ENCODE measurements around the gene SH3PXD2A. TPM values are rescaled to one million over a fixed set of nuclear protein-coding genes. Genes with fewer than 3 reads are reported as not detected.

The SH3PXD2A gene
- total and polyA plus RNA-seq, 7 experiments from 2014 or later = 0.54 to 20.5 (median 9.9) TPM

DNA sequence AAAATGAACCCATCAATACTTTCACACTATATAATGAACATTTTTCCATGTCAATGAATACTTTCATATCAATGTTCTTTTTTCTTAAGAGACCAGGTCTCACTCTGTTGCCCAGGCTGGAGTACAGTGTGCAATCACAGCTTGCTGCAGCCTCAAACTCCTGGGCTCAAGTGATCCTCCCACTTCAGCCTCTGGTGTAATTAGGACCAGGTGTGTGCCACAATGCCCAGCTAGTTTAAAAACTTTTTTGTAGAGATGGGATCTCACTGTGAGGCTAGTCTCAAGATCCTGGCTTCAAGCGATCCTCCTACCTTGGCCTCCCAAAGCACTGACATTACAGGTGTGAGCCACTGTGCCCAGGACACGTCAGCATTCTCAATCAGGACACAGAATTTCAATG is 85.2 kb downstream of the SH3PXD2A start:
- CTCF ChIA-PET = no interaction called here
- peak overlapping the region in 1 of 10 donors; percentile 38 for H3K4me3 Mint-ChIP-seq
- no peak for ATAC-seq

DNA sequence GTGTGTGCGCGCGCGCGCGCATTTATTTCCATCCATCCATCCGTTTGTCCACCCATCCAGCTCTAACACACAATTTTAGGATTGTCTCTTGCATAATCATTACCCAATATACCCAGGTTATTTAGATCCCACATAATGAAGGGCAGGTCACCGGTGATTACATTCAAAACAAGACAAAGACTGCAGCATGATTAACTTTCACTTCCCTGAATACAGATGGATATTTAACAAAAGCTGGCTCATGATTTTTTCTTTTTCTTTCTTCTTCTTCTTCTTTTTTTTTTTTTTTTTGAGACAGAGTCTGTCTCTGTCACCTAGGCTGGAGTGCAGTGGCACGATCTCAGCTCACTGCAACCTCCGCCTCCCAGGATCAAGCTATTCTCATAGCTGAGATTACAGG is 86.2 kb downstream of the SH3PXD2A start:
- intact Hi-C loops (cut with micrococcal nuclease) = loop anchor here in 1 of 2 donors (5.0 kb wide), 3 partner anchors 33 to 83 kb away; no protein-coding TSS in a partner anchor
- Mint-ChIP-seq H3K9me3 (peaks cover 0 to 3% (median 0%) of the 10 kb centered on the region in 11 donors), H3K27me3 (peaks cover 0 to 34% (median 0%) of the 10 kb centered on the region in 5 donors), H3K36me3 (no peaks in the 10 kb centered on the region), H3K4me1 (peaks cover 45 to 79% (median 70%) of the 10 kb centered on the region in 7 donors), H3K4me3 (peak overlapping the region in 2 of 10 donors; percentile 5 to 14), H3K27ac (peak overlapping the region in 2 of 9 donors; percentile 72 to 78)
- ATAC-seq = no peak
- Histone ChIP-seq H3K27ac (ENCODE audit: low read depth, low read length) (no peak overlapping the region), H3K36me3 (ENCODE audit: control insufficient read depth in 2 of 3, insufficient read depth in 3 of 3, low read length in 3 of 3) (no peaks in the 10 kb centered on the region), H3K4me1 (ENCODE audit: control insufficient read depth in 2 of 2, insufficient read depth in 2 of 2, low read length in 2 of 2) (peaks cover 33 to 45% of the 10 kb centered on the region in 2 donors), H3K27me3 (ENCODE audit: control insufficient read depth in 2 of 2, insufficient read depth in 2 of 2, low read length in 2 of 2) (no peaks in the 10 kb centered on the region), H3K4me3 (ENCODE audit: low read length) (no peak overlapping the region), H3K9me3 (ENCODE audit: control insufficient read depth in 2 of 3, low read length in 3 of 3) (no peaks in the 10 kb centered on the region)
- POLR2A ChIA-PET = interaction anchor here (0.7 to 1.4 kb wide), 2 partner anchors 10 to 31 kb away, joined by 3 to 5 read pairs; no protein-coding TSS in a partner anchor
- CTCF ChIA-PET = interaction anchor here (0.8 kb wide), 2 partner anchors 17 to 47 kb away, joined by 3 to 4 read pairs; no protein-coding TSS in a partner anchor
- DNase-seq = no peak

More for the DNA sequence above, 85.2 kb downstream of the SH3PXD2A start:
- Mint-ChIP-seq H3K36me3 (no peaks in the 10 kb centered on the region), H3K4me1 (peaks cover 36 to 70% (median 61%) of the 10 kb centered on the region in 7 donors), H3K27ac (peak overlapping the region in 1 of 9 donors; percentile 9), H3K27me3 (peaks cover 0 to 34% (median 0%) of the 10 kb centered on the region in 5 donors), H3K9me3 (peaks cover 0 to 3% (median 0%) of the 10 kb centered on the region in 11 donors)
- Histone ChIP-seq H3K27me3 (ENCODE audit: control insufficient read depth in 2 of 2, insufficient read depth in 2 of 2, low read length in 2 of 2) (no peaks in the 10 kb centered on the region), H3K4me3 (ENCODE audit: low read length) (no peak overlapping the region), H3K9me3 (ENCODE audit: control insufficient read depth in 2 of 3, low read length in 3 of 3) (no peaks in the 10 kb centered on the region), H3K36me3 (ENCODE audit: control insufficient read depth in 2 of 3, insufficient read depth in 3 of 3, low read length in 3 of 3) (no peaks in the 10 kb centered on the region), H3K4me1 (ENCODE audit: control insufficient read depth in 2 of 2, insufficient read depth in 2 of 2, low read length in 2 of 2) (peaks cover 23 to 36% of the 10 kb centered on the region in 2 donors), H3K27ac (ENCODE audit: low read depth, low read length) (no peak overlapping the region)
- no peak for DNase-seq
- POLR2A ChIA-PET = interaction anchor here (1.0 kb wide), 1 partner anchor 17 kb away, joined by 5 read pairs; no protein-coding TSS in a partner anchor
- intact Hi-C loops (cut with micrococcal nuclease) = loop anchor here in 1 of 2 donors (5.0 kb wide), 1 partner anchor 77 kb away; no protein-coding TSS in a partner anchor

DNA sequence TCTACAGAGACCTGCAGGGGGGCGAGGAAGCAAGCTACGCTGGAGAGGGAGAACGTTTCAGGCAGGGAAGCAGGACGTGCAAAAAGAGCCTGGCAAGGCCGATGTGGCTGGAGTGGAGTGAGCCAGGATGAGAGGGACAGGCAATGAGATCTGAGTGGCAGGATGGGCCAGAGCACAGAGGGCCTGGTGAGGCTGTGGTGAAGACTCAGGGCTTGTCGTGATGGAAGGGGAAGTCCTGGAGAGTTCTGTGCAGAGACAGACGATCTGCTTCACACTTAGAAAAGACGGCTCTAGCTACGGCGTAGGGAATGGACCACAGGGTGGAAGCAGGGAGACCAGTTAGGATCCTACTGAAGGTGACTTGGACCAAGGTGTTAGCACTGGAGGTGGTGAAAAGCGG is 87.0 kb downstream of the SH3PXD2A start:
- H3K27me3 Mint-ChIP-seq = peaks cover 0 to 35% (median 0%) of the 10 kb centered on the region in 5 donors
- DNase-seq = no peak
- intact Hi-C loops (cut with micrococcal nuclease) = loop anchor here in 1 of 2 donors (5.0 kb wide), 3 partner anchors 34 to 84 kb away; no protein-coding TSS in a partner anchor
- H3K4me3 Mint-ChIP-seq = peak overlapping the region in 5 of 10 donors; percentile 14 to 49 (median 36)
- H3K9me3 ChIP-seq (ENCODE audit: control insufficient read depth in 2 of 3, low read length in 3 of 3) = no peaks in the 10 kb centered on the region
- H3K36me3 Mint-ChIP-seq = no peaks in the 10 kb centered on the region
- CTCF ChIA-PET = no interaction called here
- H3K9me3 Mint-ChIP-seq = peaks cover 0 to 3% (median 0%) of the 10 kb centered on the region in 11 donors
- ATAC-seq = no peak
- no peak overlapping the region for H3K27ac ChIP-seq (ENCODE audit: low read depth, low read length)
- peak overlapping the region in 5 of 9 donors; percentile 28 to 84 (median 78) for H3K27ac Mint-ChIP-seq
- peaks cover 41 to 53% of the 10 kb centered on the region in 2 donors for H3K4me1 ChIP-seq (ENCODE audit: control insufficient read depth in 2 of 2, insufficient read depth in 2 of 2, low read length in 2 of 2)
- no peak overlapping the region for H3K4me3 ChIP-seq (ENCODE audit: low read length)
- H3K36me3 ChIP-seq (ENCODE audit: control insufficient read depth in 2 of 3, insufficient read depth in 3 of 3, low read length in 3 of 3) = no peaks in the 10 kb centered on the region
- POLR2A ChIA-PET = interaction anchor here (0.7 to 1.4 kb wide), 2 partner anchors 10 to 14 kb away, joined by 3 to 5 read pairs; no protein-coding TSS in a partner anchor
- H3K27me3 ChIP-seq (ENCODE audit: control insufficient read depth in 2 of 2, insufficient read depth in 2 of 2, low read length in 2 of 2) = no peaks in the 10 kb centered on the region
- H3K4me1 Mint-ChIP-seq = peaks cover 53 to 87% (median 78%) of the 10 kb centered on the region in 7 donors

DNA sequence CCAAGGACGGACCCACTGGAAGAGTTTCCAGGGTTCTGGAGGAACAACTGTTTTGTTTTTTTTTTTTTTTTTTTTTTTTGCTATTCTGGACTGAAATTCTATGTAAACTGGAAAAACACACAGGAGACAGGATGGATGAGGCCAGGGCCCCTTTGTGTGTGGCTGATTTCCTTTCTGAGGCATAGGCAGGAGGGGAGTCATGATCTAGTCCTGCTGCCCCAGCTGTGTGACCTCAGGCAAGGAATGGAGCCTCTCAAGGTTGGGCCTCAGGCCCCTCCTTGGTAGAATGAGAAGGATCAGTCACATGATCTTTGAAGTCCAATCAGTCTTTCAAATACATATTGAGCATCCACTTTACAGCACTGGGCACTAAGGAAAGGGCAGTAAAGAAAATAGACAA is 87.6 kb downstream of the SH3PXD2A start:
- Histone ChIP-seq H3K9me3 (ENCODE audit: control insufficient read depth in 2 of 3, low read length in 3 of 3) (no peaks in the 10 kb centered on the region), H3K36me3 (ENCODE audit: control insufficient read depth in 2 of 3, insufficient read depth in 3 of 3, low read length in 3 of 3) (no peaks in the 10 kb centered on the region), H3K27ac (ENCODE audit: low read depth, low read length) (no peak overlapping the region), H3K27me3 (ENCODE audit: control insufficient read depth in 2 of 2, insufficient read depth in 2 of 2, low read length in 2 of 2) (no peaks in the 10 kb centered on the region), H3K4me3 (ENCODE audit: low read length) (no peak overlapping the region), H3K4me1 (ENCODE audit: control insufficient read depth in 2 of 2, insufficient read depth in 2 of 2, low read length in 2 of 2) (peaks cover 46 to 59% of the 10 kb centered on the region in 2 donors)
- Mint-ChIP-seq H3K9me3 (peaks cover 0 to 3% (median 0%) of the 10 kb centered on the region in 11 donors), H3K27ac (peak overlapping the region in 3 of 9 donors; percentile 58 to 78 (median 69)), H3K4me1 (peaks cover 54 to 92% (median 83%) of the 10 kb centered on the region in 7 donors), H3K4me3 (peak overlapping the region in 3 of 10 donors; percentile 9 to 36 (median 18)), H3K36me3 (no peaks in the 10 kb centered on the region), H3K27me3 (peaks cover 0 to 35% (median 0%) of the 10 kb centered on the region in 5 donors)
- no peak for ATAC-seq
- intact Hi-C loops (cut with micrococcal nuclease) = loop anchor here in 1 of 2 donors (5.0 kb wide), 3 partner anchors 35 to 85 kb away; no protein-coding TSS in a partner anchor
- no peak for DNase-seq
- ChIA-PET CTCF (no interaction called here), POLR2A (interaction anchor here (0.7 kb wide), 1 partner anchor 13 kb away, joined by 3 read pairs; no protein-coding TSS in a partner anchor)

DNA sequence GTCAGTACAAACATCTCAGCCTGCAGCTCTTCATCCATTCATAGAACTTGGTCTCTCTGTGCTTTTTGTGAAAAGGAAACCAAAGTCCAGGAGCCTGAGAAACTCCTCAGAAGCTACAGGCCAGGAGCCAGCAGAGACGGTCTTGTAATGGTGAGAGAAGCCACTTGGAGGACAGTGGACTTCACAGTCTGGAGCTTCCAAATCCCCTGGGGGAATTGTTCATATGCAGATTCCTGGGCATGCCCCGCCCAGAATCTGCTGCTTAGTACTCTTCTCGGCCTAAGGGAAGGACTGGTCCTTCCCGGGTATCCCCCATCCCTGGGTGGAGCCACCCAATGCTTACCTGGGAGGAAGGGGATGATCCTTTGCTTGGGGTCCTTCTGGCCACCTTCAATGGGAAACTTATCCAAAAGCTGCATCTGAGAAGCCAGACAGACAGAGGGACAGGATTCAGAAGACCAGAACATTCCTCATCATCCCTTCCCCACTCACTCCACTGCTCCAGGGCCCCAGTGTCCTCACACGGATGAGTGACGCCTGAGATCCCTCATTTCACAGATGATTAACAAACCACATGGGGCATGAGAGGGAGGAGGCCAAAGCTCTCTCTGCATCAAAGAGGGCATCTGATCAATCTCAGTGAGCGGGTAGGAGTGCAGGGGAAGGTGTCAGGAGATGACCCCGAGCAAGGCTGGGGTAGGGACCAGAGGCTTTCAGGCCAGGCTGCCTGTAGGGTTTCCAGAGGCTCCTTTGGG is 88.4 kb downstream of the SH3PXD2A start:
- H3K4me3 ChIP-seq (ENCODE audit: low read length) = no peak overlapping the region
- peak overlapping the region in 7 of 9 donors; percentile 41 to 87 (median 66) for H3K27ac Mint-ChIP-seq
- H3K27me3 Mint-ChIP-seq = peaks cover 0 to 34% (median 0%) of the 10 kb centered on the region in 5 donors
- H3K4me1 ChIP-seq (ENCODE audit: control insufficient read depth in 2 of 2, insufficient read depth in 2 of 2, low read length in 2 of 2) = peaks cover 44 to 59% of the 10 kb centered on the region in 2 donors
- peak overlapping the region; percentile 23 for H3K27ac ChIP-seq (ENCODE audit: low read depth, low read length)
- no peaks in the 10 kb centered on the region for H3K27me3 ChIP-seq (ENCODE audit: control insufficient read depth in 2 of 2, insufficient read depth in 2 of 2, low read length in 2 of 2)
- intact Hi-C loops (cut with micrococcal nuclease) = loop anchor here in 1 of 2 donors (5.0 kb wide), 3 partner anchors 35 to 85 kb away; no protein-coding TSS in a partner anchor
- no peaks in the 10 kb centered on the region for H3K36me3 ChIP-seq (ENCODE audit: control insufficient read depth in 2 of 3, insufficient read depth in 3 of 3, low read length in 3 of 3)
- DNase-seq = no peak
- no peak for ATAC-seq
- H3K9me3 ChIP-seq (ENCODE audit: control insufficient read depth in 2 of 3, low read length in 3 of 3) = no peaks in the 10 kb centered on the region
- CTCF ChIA-PET = interaction anchor here (1.1 to 2.1 kb wide), 2 partner anchors 9 to 77 kb away, joined by 3 to 4 read pairs; no protein-coding TSS in a partner anchor
- peaks cover 48 to 87% (median 75%) of the 10 kb centered on the region in 7 donors for H3K4me1 Mint-ChIP-seq
- H3K4me3 Mint-ChIP-seq = peak overlapping the region in 7 of 10 donors; percentile 21 to 87 (median 77)
- POLR2A ChIA-PET = interaction anchor here (0.8 to 4.5 kb wide), 3 partner anchors 7 to 12 kb away, joined by 3 to 34 read pairs (median 4); no protein-coding TSS in a partner anchor
- peaks cover 0 to 3% (median 0%) of the 10 kb centered on the region in 11 donors for H3K9me3 Mint-ChIP-seq
- H3K36me3 Mint-ChIP-seq = no peaks in the 10 kb centered on the region

DNA sequence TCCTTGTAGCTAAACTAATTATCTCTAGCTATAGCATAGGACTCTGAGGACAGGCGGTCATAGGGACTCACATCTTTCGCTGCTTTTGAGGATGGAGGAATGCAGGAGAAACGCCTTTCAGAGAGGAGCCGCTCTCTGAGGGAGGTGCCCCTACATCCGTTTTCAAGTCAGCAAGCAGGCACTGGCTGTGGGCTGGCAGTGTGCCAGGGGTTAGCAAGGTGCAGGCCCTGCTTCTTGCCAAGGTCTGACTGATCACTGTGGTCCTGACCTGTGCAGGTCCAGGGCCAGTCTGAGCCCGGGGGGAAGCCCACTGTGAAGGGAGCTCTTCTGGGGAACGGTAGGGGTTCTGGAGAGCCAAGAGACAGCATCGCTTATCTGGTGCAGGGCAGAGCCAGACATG is 89.4 kb downstream of the SH3PXD2A start:
- peaks cover 0 to 3% (median 0%) of the 10 kb centered on the region in 11 donors for H3K9me3 Mint-ChIP-seq
- CTCF ChIA-PET = interaction anchor here (0.6 to 3.8 kb wide), 6 partner anchors 10 to 527 kb away, joined by 3 to 21 read pairs (median 4); no protein-coding TSS in a partner anchor
- POLR2A ChIA-PET = interaction anchor here (1.3 to 4.5 kb wide), 3 partner anchors 8 to 18 kb away, joined by 3 to 34 read pairs (median 12); no protein-coding TSS in a partner anchor
- H3K4me1 ChIP-seq (ENCODE audit: control insufficient read depth in 2 of 2, insufficient read depth in 2 of 2, low read length in 2 of 2) = peaks cover 42 to 54% of the 10 kb centered on the region in 2 donors
- peak overlapping the region in 8 of 9 donors; percentile 52 to 87 (median 72) for H3K27ac Mint-ChIP-seq
- peak overlapping the region; percentile 40 for H3K4me3 ChIP-seq (ENCODE audit: low read length)
- DNase-seq = peak in 8 of 9 donors; percentile 69 to 85 (median 78)
- ATAC-seq = peak; percentile 71
- intact Hi-C loops (cut with micrococcal nuclease) = loop anchor here in 1 of 2 donors (5.0 kb wide), 3 partner anchors 36 to 86 kb away; no protein-coding TSS in a partner anchor
- H3K36me3 ChIP-seq (ENCODE audit: control insufficient read depth in 2 of 3, insufficient read depth in 3 of 3, low read length in 3 of 3) = no peaks in the 10 kb centered on the region
- no peaks in the 10 kb centered on the region for H3K27me3 ChIP-seq (ENCODE audit: control insufficient read depth in 2 of 2, insufficient read depth in 2 of 2, low read length in 2 of 2)
- no peak overlapping the region for H3K27ac ChIP-seq (ENCODE audit: low read depth, low read length)
- H3K4me3 Mint-ChIP-seq = peak overlapping the region; percentile 47 to 87 (median 75)
- no peaks in the 10 kb centered on the region for H3K36me3 Mint-ChIP-seq
- H3K9me3 ChIP-seq (ENCODE audit: control insufficient read depth in 2 of 3, low read length in 3 of 3) = no peaks in the 10 kb centered on the region
- peaks cover 0 to 27% (median 0%) of the 10 kb centered on the region in 5 donors for H3K27me3 Mint-ChIP-seq
- peaks cover 45 to 86% (median 67%) of the 10 kb centered on the region in 7 donors for H3K4me1 Mint-ChIP-seq
